Breast epithelium (tissue), 3 donors: ENCODE measurements around the gene RTN4RL1.

Source experiments
- POLR2AphosphoS5 ChIP-seq, 3 donors: sonication (generic); formaldehyde crosslinking; IDR thresholded peaks; one replicate each; pipeline ENCODE4 v1.6.1; 2017; ENCODE audit warnings: antibody characterized with exemption in 3 of 3
- TF ChIP-seq, protein P1 (sequence below), 3 donors: fragments of 450-650 bp; IDR thresholded peaks; one replicate each; pipeline ENCODE4 v1.5.1; 2016 to 2017; ENCODE audit warnings: antibody characterized with exemption in 3 of 3, mild to moderate bottlenecking in 3 of 3, moderate library complexity in 3 of 3

DNA sequence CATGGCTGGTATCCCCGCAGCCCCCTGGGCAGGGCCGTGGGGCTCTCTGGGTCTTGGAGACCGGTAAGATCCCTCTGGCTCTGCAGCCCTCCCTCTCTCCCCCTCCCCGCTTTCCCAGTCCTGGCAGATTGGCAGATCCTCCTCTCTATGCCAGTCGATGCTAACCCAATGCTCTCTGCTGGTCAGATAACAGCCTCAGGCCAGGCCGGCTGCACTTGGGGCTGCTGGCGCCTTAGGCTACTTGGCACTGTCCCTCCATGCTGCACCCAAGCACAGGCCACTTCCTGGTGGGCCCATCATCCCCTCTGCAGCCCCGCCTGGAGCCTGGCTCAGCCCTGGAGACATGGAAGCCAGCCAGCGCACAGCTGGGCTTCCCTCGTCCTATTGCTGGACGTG, 81.7 kb downstream of the RTN4RL1 start:
- no peak for TF ChIP-seq POLR2AphosphoS5 (IDR thresholded peaks at IDR 0.05)
- TF ChIP-seq, protein P1, sequence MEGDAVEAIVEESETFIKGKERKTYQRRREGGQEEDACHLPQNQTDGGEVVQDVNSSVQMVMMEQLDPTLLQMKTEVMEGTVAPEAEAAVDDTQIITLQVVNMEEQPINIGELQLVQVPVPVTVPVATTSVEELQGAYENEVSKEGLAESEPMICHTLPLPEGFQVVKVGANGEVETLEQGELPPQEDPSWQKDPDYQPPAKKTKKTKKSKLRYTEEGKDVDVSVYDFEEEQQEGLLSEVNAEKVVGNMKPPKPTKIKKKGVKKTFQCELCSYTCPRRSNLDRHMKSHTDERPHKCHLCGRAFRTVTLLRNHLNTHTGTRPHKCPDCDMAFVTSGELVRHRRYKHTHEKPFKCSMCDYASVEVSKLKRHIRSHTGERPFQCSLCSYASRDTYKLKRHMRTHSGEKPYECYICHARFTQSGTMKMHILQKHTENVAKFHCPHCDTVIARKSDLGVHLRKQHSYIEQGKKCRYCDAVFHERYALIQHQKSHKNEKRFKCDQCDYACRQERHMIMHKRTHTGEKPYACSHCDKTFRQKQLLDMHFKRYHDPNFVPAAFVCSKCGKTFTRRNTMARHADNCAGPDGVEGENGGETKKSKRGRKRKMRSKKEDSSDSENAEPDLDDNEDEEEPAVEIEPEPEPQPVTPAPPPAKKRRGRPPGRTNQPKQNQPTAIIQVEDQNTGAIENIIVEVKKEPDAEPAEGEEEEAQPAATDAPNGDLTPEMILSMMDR (IDR thresholded peaks at IDR 0.05) = no peak
